Measurements from ENCODE around the gene GGACT. TPM values are rescaled to one million over a fixed set of nuclear protein-coding genes. Genes with fewer than 3 reads are reported as not detected.
"Not testable (repeated sequence)": the region's sequence is repeated elsewhere in the genome, so short reads cannot be mapped to it uniquely, and the experiment has no call there.

Gene GGACT
- total RNA-seq, 1 donor from 2014 or later, result 1.4 TPM

- ATAC-seq, result no peak
- intact Hi-C loops (cut with micrococcal nuclease), result no loop called here
- DNase-seq, result no peak
Observed at GRCh38 chr13:100534147-100534843, 54.3 kb downstream of the GGACT start.

- DNase-seq (no peak), ATAC-seq (no peak)
- intact Hi-C loops (cut with micrococcal nuclease), result no loop called here
Observed at GRCh38 chr13:100533588-100534041, 55.0 kb downstream of the GGACT start.

- DNase-seq (no peak), ATAC-seq (no peak)
- intact Hi-C loops (cut with micrococcal nuclease), result no loop called here
Observed at GRCh38 chr13:100532836-100533435, 55.7 kb downstream of the GGACT start.

GRCh38 chr13:100532090-100532766 lies 56.4 kb downstream of the GGACT start:
- ATAC-seq, result no peak

GRCh38 chr13:100530671-100531213 lies 57.8 kb downstream of the GGACT start:
- intact Hi-C loops (cut with micrococcal nuclease), result no loop called here
- ATAC-seq (no peak), DNase-seq (no peak)

More at GRCh38 chr13:100532090-100532766, 56.4 kb downstream of the GGACT start:
- intact Hi-C loops (cut with micrococcal nuclease), result no loop called here
- no peak for DNase-seq

GRCh38 chr13:100529666-100530377 lies 58.8 kb downstream of the GGACT start:
- intact Hi-C loops (cut with micrococcal nuclease), result no loop called here
- DNase-seq (no peak), ATAC-seq (no peak)

- ATAC-seq (no peak), DNase-seq (no peak)
- intact Hi-C loops (cut with micrococcal nuclease), result no loop called here
Observed at GRCh38 chr13:100528820-100529219, 59.8 kb downstream of the GGACT start.

- intact Hi-C loops (cut with micrococcal nuclease), result no loop called here
- no peak for ATAC-seq
- no peak for DNase-seq
Observed at GRCh38 chr13:100528353-100528752, 60.2 kb downstream of the GGACT start.

GRCh38 chr13:100527644-100528043 lies 60.9 kb downstream of the GGACT start:
- ATAC-seq, result no peak
- intact Hi-C loops (cut with micrococcal nuclease), result no loop called here
- no peak for DNase-seq

- DNase-seq (no peak), ATAC-seq (no peak)
- intact Hi-C loops (cut with micrococcal nuclease), result no loop called here
Observed at GRCh38 chr13:100526318-100527000, 62.1 kb downstream of the GGACT start.

GRCh38 chr13:100525453-100526317 lies 62.9 kb downstream of the GGACT start:
- DNase-seq (no peak), ATAC-seq (no peak)
- intact Hi-C loops (cut with micrococcal nuclease), result no loop called here

GRCh38 chr13:100524688-100525087 lies 63.9 kb downstream of the GGACT start:
- ATAC-seq; intact Hi-C loops (cut with micrococcal nuclease); DNase-seq: not testable (repeated sequence)

- intact Hi-C loops (cut with micrococcal nuclease), result no loop called here
- ATAC-seq (no peak), DNase-seq (no peak)
Observed at GRCh38 chr13:100523981-100524386, 64.6 kb downstream of the GGACT start.

- ATAC-seq (no peak), DNase-seq (no peak)
- intact Hi-C loops (cut with micrococcal nuclease), result no loop called here
Observed at GRCh38 chr13:100523411-100523810, 65.2 kb downstream of the GGACT start.

GRCh38 chr13:100522618-100523309 lies 65.8 kb downstream of the GGACT start:
- intact Hi-C loops (cut with micrococcal nuclease), result no loop called here
- no peak for ATAC-seq
- DNase-seq, result no peak

GRCh38 chr13:100521851-100522617 lies 66.6 kb downstream of the GGACT start:
- DNase-seq (no peak), ATAC-seq (no peak)
- intact Hi-C loops (cut with micrococcal nuclease), result no loop called here

All from left ventricle myocardium superior (tissue), 1 donor.